ENCODE results near the gene ERN2. TPM values are rescaled to one million over a fixed set of nuclear protein-coding genes. Genes with fewer than 3 reads are reported as not detected.

ERN2 gene
- total and polyA plus RNA-seq, 9 of the 15 experiments (the other 6 are each of a cell fraction or from before 2014, with no cell fraction given) = 0.07 to 1.5 (median 0.51) TPM; not detected in 3

DNA sequence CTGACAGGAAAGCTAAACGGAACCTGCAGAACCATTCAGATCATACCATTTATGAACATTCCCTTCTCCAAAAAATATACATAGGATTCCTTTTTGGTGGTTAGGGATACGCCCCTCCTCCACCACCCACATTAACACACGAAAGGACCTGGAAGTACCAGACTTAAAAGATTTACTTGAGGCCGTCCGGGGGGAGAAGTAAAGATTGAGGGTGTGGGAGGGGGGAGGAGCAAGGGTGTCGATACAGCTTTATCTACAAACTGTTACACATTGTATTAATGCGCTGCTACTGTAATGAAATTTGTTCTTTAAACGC lies 72.4 kb downstream of the ERN2 start (continued):
- TF ChIP-seq, protein P1, sequence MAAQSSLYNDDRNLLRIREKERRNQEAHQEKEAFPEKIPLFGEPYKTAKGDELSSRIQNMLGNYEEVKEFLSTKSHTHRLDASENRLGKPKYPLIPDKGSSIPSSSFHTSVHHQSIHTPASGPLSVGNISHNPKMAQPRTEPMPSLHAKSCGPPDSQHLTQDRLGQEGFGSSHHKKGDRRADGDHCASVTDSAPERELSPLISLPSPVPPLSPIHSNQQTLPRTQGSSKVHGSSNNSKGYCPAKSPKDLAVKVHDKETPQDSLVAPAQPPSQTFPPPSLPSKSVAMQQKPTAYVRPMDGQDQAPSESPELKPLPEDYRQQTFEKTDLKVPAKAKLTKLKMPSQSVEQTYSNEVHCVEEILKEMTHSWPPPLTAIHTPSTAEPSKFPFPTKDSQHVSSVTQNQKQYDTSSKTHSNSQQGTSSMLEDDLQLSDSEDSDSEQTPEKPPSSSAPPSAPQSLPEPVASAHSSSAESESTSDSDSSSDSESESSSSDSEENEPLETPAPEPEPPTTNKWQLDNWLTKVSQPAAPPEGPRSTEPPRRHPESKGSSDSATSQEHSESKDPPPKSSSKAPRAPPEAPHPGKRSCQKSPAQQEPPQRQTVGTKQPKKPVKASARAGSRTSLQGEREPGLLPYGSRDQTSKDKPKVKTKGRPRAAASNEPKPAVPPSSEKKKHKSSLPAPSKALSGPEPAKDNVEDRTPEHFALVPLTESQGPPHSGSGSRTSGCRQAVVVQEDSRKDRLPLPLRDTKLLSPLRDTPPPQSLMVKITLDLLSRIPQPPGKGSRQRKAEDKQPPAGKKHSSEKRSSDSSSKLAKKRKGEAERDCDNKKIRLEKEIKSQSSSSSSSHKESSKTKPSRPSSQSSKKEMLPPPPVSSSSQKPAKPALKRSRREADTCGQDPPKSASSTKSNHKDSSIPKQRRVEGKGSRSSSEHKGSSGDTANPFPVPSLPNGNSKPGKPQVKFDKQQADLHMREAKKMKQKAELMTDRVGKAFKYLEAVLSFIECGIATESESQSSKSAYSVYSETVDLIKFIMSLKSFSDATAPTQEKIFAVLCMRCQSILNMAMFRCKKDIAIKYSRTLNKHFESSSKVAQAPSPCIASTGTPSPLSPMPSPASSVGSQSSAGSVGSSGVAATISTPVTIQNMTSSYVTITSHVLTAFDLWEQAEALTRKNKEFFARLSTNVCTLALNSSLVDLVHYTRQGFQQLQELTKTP (IDR thresholded peaks at IDR 0.05; ENCODE audit: low read depth in 1 of 2, partially characterized antibody in 2 of 2) = peak in 1 of 2 experiments; percentile 7
- TF ChIP-seq ZNF134 (CRISPR knock-in tag; conservative IDR thresholded peaks at IDR 0.05) (no peak), GTF2F1 (IDR thresholded peaks at IDR 0.05; ENCODE audit: low read depth, low read length) (no peak), RB1 (IDR thresholded peaks at IDR 0.05; ENCODE audit: low read depth) (no peak), FOXK2 (conservative IDR thresholded peaks at IDR 0.05 in 1 of 2, IDR thresholded peaks at IDR 0.05 in 1 of 2; ENCODE audit: low read depth in 2 of 2) (0 out of 4 replicates have a peak, but pooled peaks of 1 of the 2 experiments have one; percentile 9)

Other genes with a start within 250 kb of the ERN2 start
Only the 7 nearest of the 9 such genes appear.
- 66.2 and 91.7 TPM in 2 replicates for gene UBFD1, start 155.5 kb downstream of the ERN2 start, total RNA-seq (2014; rRNA removed)
- 31.0 and 34.6 TPM in 2 replicates for gene UBFD1, start 155.5 kb downstream of the ERN2 start, total RNA-seq (2014; rRNA removed; fragmentation: Illumina TruSeq; extraction: Trizol)
- 25.5 and 26.3 TPM in 2 replicates for gene UBFD1, start 155.5 kb downstream of the ERN2 start, total RNA-seq (2015; rRNA removed; fragmentation: Illumina TruSeq; extraction: Trizol)
- gene UBFD1, start 155.5 kb downstream of the ERN2 start, total RNA-seq (2021) = 65.6 and 68.1 TPM in 2 replicates
- gene UBFD1, start 155.5 kb downstream of the ERN2 start, polyA plus RNA-seq (2011; rRNA removed) = 51.3 and 53.2 TPM in 2 replicates
- 29.0 and 34.0 TPM in 2 replicates for gene UBFD1, start 155.5 kb downstream of the ERN2 start, polyA plus RNA-seq (2014; fragmentation: Illumina TruSeq; extraction: Trizol)
- 10 to 100 TPM; 10.7 to 11.0 TPM for gene UBFD1, start 155.5 kb downstream of the ERN2 start, polyA plus RNA-seq (2014; fragmentation: Nextera tagmentation; extraction: Ambion mirVana)
- 47.9 and 58.8 TPM in 2 replicates for gene UBFD1, start 155.5 kb downstream of the ERN2 start, polyA plus RNA-seq (2014; rRNA removed)
- gene NDUFAB1, start 116.9 kb downstream of the ERN2 start, total RNA-seq (2014; rRNA removed) = 355 and 382 TPM in 2 replicates
- 234 and 245 TPM in 2 replicates for gene NDUFAB1, start 116.9 kb downstream of the ERN2 start, total RNA-seq (2014; rRNA removed; fragmentation: Illumina TruSeq; extraction: Trizol)
- gene NDUFAB1, start 116.9 kb downstream of the ERN2 start, total RNA-seq (2015; rRNA removed; fragmentation: Illumina TruSeq; extraction: Trizol) = 215 and 235 TPM in 2 replicates
- gene NDUFAB1, start 116.9 kb downstream of the ERN2 start, total RNA-seq (2021) = 238 and 260 TPM in 2 replicates
- 246 and 317 TPM in 2 replicates for gene NDUFAB1, start 116.9 kb downstream of the ERN2 start, polyA plus RNA-seq (2011; rRNA removed)
- 143 and 182 TPM in 2 replicates for gene NDUFAB1, start 116.9 kb downstream of the ERN2 start, polyA plus RNA-seq (2014; fragmentation: Illumina TruSeq; extraction: Trizol)
- 100 to 1,000 TPM; 123 to 240 TPM for gene NDUFAB1, start 116.9 kb downstream of the ERN2 start, polyA plus RNA-seq (2014; fragmentation: Nextera tagmentation; extraction: Ambion mirVana)
- gene NDUFAB1, start 116.9 kb downstream of the ERN2 start, polyA plus RNA-seq (2014; rRNA removed) = 481 and 558 TPM in 2 replicates
- 11.5 and 14.0 TPM in 2 replicates for gene PALB2, start 71.9 kb downstream of the ERN2 start, total RNA-seq (2014; rRNA removed)
- gene PALB2, start 71.9 kb downstream of the ERN2 start, total RNA-seq (2014; rRNA removed; fragmentation: Illumina TruSeq; extraction: Trizol) = 22.5 and 26.7 TPM in 2 replicates
- 22.2 and 25.8 TPM in 2 replicates for gene PALB2, start 71.9 kb downstream of the ERN2 start, total RNA-seq (2015; rRNA removed; fragmentation: Illumina TruSeq; extraction: Trizol)
- gene PALB2, start 71.9 kb downstream of the ERN2 start, total RNA-seq (2021) = 16.5 and 17.9 TPM in 2 replicates
- gene PALB2, start 71.9 kb downstream of the ERN2 start, polyA plus RNA-seq (2011; rRNA removed) = 12.5 and 14.9 TPM in 2 replicates
- gene PALB2, start 71.9 kb downstream of the ERN2 start, polyA plus RNA-seq (2014; fragmentation: Illumina TruSeq; extraction: Trizol) = 15.0 and 19.1 TPM in 2 replicates
- gene PALB2, start 71.9 kb downstream of the ERN2 start, polyA plus RNA-seq (2014; fragmentation: Nextera tagmentation; extraction: Ambion mirVana) = 10 to 100 TPM in 1 of 2 experiments, 1 to 10 TPM in 1; 7.0 to 10.3 TPM
- 15.2 and 16.7 TPM in 2 replicates for gene PALB2, start 71.9 kb downstream of the ERN2 start, polyA plus RNA-seq (2014; rRNA removed)
- gene DCTN5, start 71.8 kb downstream of the ERN2 start, total RNA-seq (2014; rRNA removed) = 35.2 and 35.8 TPM in 2 replicates
- 75.9 and 84.3 TPM in 2 replicates for gene DCTN5, start 71.8 kb downstream of the ERN2 start, total RNA-seq (2014; rRNA removed; fragmentation: Illumina TruSeq; extraction: Trizol)
- 60.7 and 65.6 TPM in 2 replicates for gene DCTN5, start 71.8 kb downstream of the ERN2 start, total RNA-seq (2015; rRNA removed; fragmentation: Illumina TruSeq; extraction: Trizol)
- gene DCTN5, start 71.8 kb downstream of the ERN2 start, total RNA-seq (2021) = 78.2 and 81.1 TPM in 2 replicates
- gene DCTN5, start 71.8 kb downstream of the ERN2 start, polyA plus RNA-seq (2011; rRNA removed) = 109 and 149 TPM in 2 replicates
- gene DCTN5, start 71.8 kb downstream of the ERN2 start, polyA plus RNA-seq (2014; fragmentation: Illumina TruSeq; extraction: Trizol) = 88.7 and 97.0 TPM in 2 replicates
- 100 to 1,000 TPM in 1 of 2 experiments, 10 to 100 TPM in 1; 45.2 to 123 TPM for gene DCTN5, start 71.8 kb downstream of the ERN2 start, polyA plus RNA-seq (2014; fragmentation: Nextera tagmentation; extraction: Ambion mirVana)
- 58.9 and 68.4 TPM in 2 replicates for gene DCTN5, start 71.8 kb downstream of the ERN2 start, polyA plus RNA-seq (2014; rRNA removed)
- 76.3 and 90.5 TPM in 2 replicates for gene PLK1, start 34.3 kb downstream of the ERN2 start, total RNA-seq (2014; rRNA removed)
- gene PLK1, start 34.3 kb downstream of the ERN2 start, total RNA-seq (2014; rRNA removed; fragmentation: Illumina TruSeq; extraction: Trizol) = 36.9 and 45.2 TPM in 2 replicates
- 35.5 and 35.6 TPM in 2 replicates for gene PLK1, start 34.3 kb downstream of the ERN2 start, total RNA-seq (2015; rRNA removed; fragmentation: Illumina TruSeq; extraction: Trizol)
- gene PLK1, start 34.3 kb downstream of the ERN2 start, total RNA-seq (2021) = 139 and 152 TPM in 2 replicates
- gene PLK1, start 34.3 kb downstream of the ERN2 start, polyA plus RNA-seq (2011; rRNA removed) = 45.5 and 105 TPM in 2 replicates
- gene PLK1, start 34.3 kb downstream of the ERN2 start, polyA plus RNA-seq (2014; fragmentation: Illumina TruSeq; extraction: Trizol) = 169 and 212 TPM in 2 replicates
- gene PLK1, start 34.3 kb downstream of the ERN2 start, polyA plus RNA-seq (2014; fragmentation: Nextera tagmentation; extraction: Ambion mirVana) = 10 to 100 TPM; 13.6 to 24.8 TPM
- 72.2 and 87.6 TPM in 2 replicates for gene PLK1, start 34.3 kb downstream of the ERN2 start, polyA plus RNA-seq (2014; rRNA removed)
- 0.50 and 1.1 TPM in 2 replicates for gene CHP2, start 41.8 kb upstream of the ERN2 start, total RNA-seq (2014; rRNA removed)
- gene CHP2, start 41.8 kb upstream of the ERN2 start, total RNA-seq (2014; rRNA removed; fragmentation: Illumina TruSeq; extraction: Trizol) = 0.80 and 0.83 TPM in 2 replicates
- gene CHP2, start 41.8 kb upstream of the ERN2 start, total RNA-seq (2015; rRNA removed; fragmentation: Illumina TruSeq; extraction: Trizol) = 0.76 and 0.87 TPM in 2 replicates
- 0.95 and 1.1 TPM in 2 replicates for gene CHP2, start 41.8 kb upstream of the ERN2 start, total RNA-seq (2021)
- 0.43 and 0.85 TPM in 2 replicates for gene CHP2, start 41.8 kb upstream of the ERN2 start, polyA plus RNA-seq (2011; rRNA removed)
- gene CHP2, start 41.8 kb upstream of the ERN2 start, polyA plus RNA-seq (2014; fragmentation: Illumina TruSeq; extraction: Trizol) = 0.78 and 1.1 TPM in 2 replicates
- gene CHP2, start 41.8 kb upstream of the ERN2 start, polyA plus RNA-seq (2014; fragmentation: Nextera tagmentation; extraction: Ambion mirVana) = under 1 TPM; 0.23 to 0.45 TPM
- 1.1 and 1.2 TPM in 2 replicates for gene CHP2, start 41.8 kb upstream of the ERN2 start, polyA plus RNA-seq (2014; rRNA removed)
- gene PRKCB, start 122.8 kb upstream of the ERN2 start, total RNA-seq (2014; rRNA removed) = 111 and 151 TPM in 2 replicates
- 184 and 197 TPM in 2 replicates for gene PRKCB, start 122.8 kb upstream of the ERN2 start, total RNA-seq (2014; rRNA removed; fragmentation: Illumina TruSeq; extraction: Trizol)
- 140 and 148 TPM in 2 replicates for gene PRKCB, start 122.8 kb upstream of the ERN2 start, total RNA-seq (2015; rRNA removed; fragmentation: Illumina TruSeq; extraction: Trizol)
- gene PRKCB, start 122.8 kb upstream of the ERN2 start, total RNA-seq (2021) = 199 and 214 TPM in 2 replicates
- 157 and 276 TPM in 2 replicates for gene PRKCB, start 122.8 kb upstream of the ERN2 start, polyA plus RNA-seq (2011; rRNA removed)
- gene PRKCB, start 122.8 kb upstream of the ERN2 start, polyA plus RNA-seq (2014; fragmentation: Illumina TruSeq; extraction: Trizol) = 161 and 185 TPM in 2 replicates
- gene PRKCB, start 122.8 kb upstream of the ERN2 start, polyA plus RNA-seq (2014; fragmentation: Nextera tagmentation; extraction: Ambion mirVana) = 10 to 100 TPM; 49.9 to 64.3 TPM
- 102 and 116 TPM in 2 replicates for gene PRKCB, start 122.8 kb upstream of the ERN2 start, polyA plus RNA-seq (2014; rRNA removed)